H1 (cell line): ENCODE data around the gene DLGAP3.

Experiments
- ATF3 ChIP-seq: IDR thresholded peaks from 2 replicates; pipeline ENCODE4 v1.6.1; 2011; ENCODE audit warnings: low read depth, mild to moderate bottlenecking, low read length; ENCODE audit not compliant: insufficient read depth
- BCL11A ChIP-seq, 2 experiments: IDR thresholded peaks; one replicate each; pipeline ENCODE4 v1.6.1; 2011; ENCODE audit warnings: low read depth in 2 of 2, low read length in 2 of 2, mild to moderate bottlenecking in 2 of 2
- CHD1 ChIP-seq: IDR thresholded peaks from 2 replicates; pipeline ENCODE4 v1.6.1; 2012; ENCODE audit warnings: low read depth, low read length, improper control_type of control experiment
- CHD2 ChIP-seq: IDR thresholded peaks from 2 replicates; pipeline ENCODE4 v1.6.1; 2012; ENCODE audit warnings: low read length, improper control_type of control experiment
- EP300 ChIP-seq, 2 experiments: IDR thresholded peaks; 1 replicate in 1 of 2; 2 replicates in 1 of 2; pipeline ENCODE4 v1.6.1; 2011 to 2012; ENCODE audit warnings: low read depth in 2 of 2, low read length in 2 of 2, mild to moderate bottlenecking in 2 of 2, borderline replicate concordance in 1 of 2, inconsistent platforms in 1 of 2, moderate library complexity in 1 of 2
- EZH2 ChIP-seq: fragments of 200-600 bp; sonication (generic); IDR thresholded peaks from 2 replicates; pipeline ENCODE4 v1.7.1; 2012; ENCODE audit warnings: low read depth, mild to moderate bottlenecking, moderate library complexity, low read length, inconsistent platforms; ENCODE audit not compliant: severe bottlenecking
- GTF2F1 ChIP-seq: IDR thresholded peaks from 2 replicates; pipeline ENCODE4 v1.6.1; 2012; ENCODE audit warnings: low read depth, low read length, improper control_type of control experiment, borderline replicate concordance
- JUND ChIP-seq: IDR thresholded peaks from 2 replicates; pipeline ENCODE4 v1.6.1; 2011; ENCODE audit warnings: mild to moderate bottlenecking, improper control_type of control experiment, low read length
- MAFK ChIP-seq: IDR thresholded peaks from 2 replicates; pipeline ENCODE4 v1.6.1; 2012; ENCODE audit warnings: low read depth, mild to moderate bottlenecking, improper control_type of control experiment, low read length
- POLR2A ChIP-seq, 2 experiments: IDR thresholded peaks; 1 replicate in 1 of 2; 2 replicates in 1 of 2; pipeline ENCODE4 v1.6.1; 2011; ENCODE audit warnings: low read depth in 2 of 2, low read length in 2 of 2, mild to moderate bottlenecking in 2 of 2; ENCODE audit errors: control extremely low read depth in 1 of 2
- POLR2AphosphoS5 ChIP-seq: IDR thresholded peaks from 2 replicates; pipeline ENCODE4 v1.6.1; 2011; ENCODE audit warnings: low read depth, low read length
- RAD21 ChIP-seq, 2 experiments: IDR thresholded peaks in 1 of 2; conservative IDR thresholded peaks in 1 of 2; 2 replicates each; pipeline ENCODE4 v1.6.1; 2011; ENCODE audit warnings: low read depth in 2 of 2, low read length in 2 of 2, improper control_type of control experiment in 1 of 2, inconsistent platforms in 1 of 2, mild to moderate bottlenecking in 1 of 2, moderate library complexity in 1 of 2
- RFX5 ChIP-seq: IDR thresholded peaks from 2 replicates; pipeline ENCODE4 v1.6.1; 2011; ENCODE audit warnings: low read depth, low read length, improper control_type of control experiment, borderline replicate concordance
- TF ChIP-seq, protein P1 (sequence below), 3 experiments: IDR thresholded peaks; 1 replicate in 2 of 3; 2 replicates in 1 of 3; pipeline versions ENCODE4 v1.5.1 to v1.6.1; 2011; ENCODE audit warnings: low read length in 3 of 3, mild to moderate bottlenecking in 3 of 3, inconsistent platforms in 2 of 3, low read depth in 1 of 3, moderate library complexity in 1 of 3; ENCODE audit not compliant: insufficient read depth in 1 of 3; ENCODE audit errors: control extremely low read depth in 1 of 3

DNA sequence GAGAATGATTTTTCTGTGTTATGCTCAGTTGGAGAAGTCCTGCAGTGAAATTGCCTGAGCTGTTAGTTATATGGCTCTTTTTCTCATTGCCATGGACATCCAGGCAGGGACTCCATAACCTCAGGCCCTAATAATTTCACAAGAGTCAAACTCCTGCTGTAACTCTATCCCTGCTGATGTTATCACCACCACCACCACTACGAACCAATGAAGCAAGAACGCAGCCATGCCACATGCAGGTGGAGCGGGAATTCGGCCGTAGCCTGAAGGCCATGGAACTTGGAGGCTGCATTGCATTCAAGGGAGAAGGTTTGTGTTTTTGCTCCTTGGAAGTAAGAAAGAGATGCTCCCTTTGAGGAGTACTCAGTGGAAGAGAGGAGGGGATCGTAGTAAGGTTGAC is 16.8 kb upstream of the DLGAP3 start:
- TF ChIP-seq BCL11A (IDR thresholded peaks at IDR 0.05; ENCODE audit: low read depth in 2 of 2, low read length in 2 of 2) (no peak), RAD21 (IDR thresholded peaks at IDR 0.05 in 1 of 2, conservative IDR thresholded peaks at IDR 0.05 in 1 of 2; ENCODE audit: low read depth in 2 of 2, low read length in 2 of 2) (no peak), CHD1 (no peak), EZH2 (no peak), MAFK (no peak), ATF3 (no peak), POLR2A (IDR thresholded peaks at IDR 0.05; ENCODE audit: control extremely low read depth in 1 of 2, low read depth in 2 of 2, low read length in 2 of 2) (no peak), POLR2AphosphoS5 (no peak), JUND (no peak), GTF2F1 (no peak), CHD2 (no peak), EP300 (IDR thresholded peaks at IDR 0.05; ENCODE audit: borderline replicate concordance in 1 of 2, low read depth in 2 of 2, low read length in 2 of 2) (no peak), RFX5 (no peak)
- TF ChIP-seq, protein P1, sequence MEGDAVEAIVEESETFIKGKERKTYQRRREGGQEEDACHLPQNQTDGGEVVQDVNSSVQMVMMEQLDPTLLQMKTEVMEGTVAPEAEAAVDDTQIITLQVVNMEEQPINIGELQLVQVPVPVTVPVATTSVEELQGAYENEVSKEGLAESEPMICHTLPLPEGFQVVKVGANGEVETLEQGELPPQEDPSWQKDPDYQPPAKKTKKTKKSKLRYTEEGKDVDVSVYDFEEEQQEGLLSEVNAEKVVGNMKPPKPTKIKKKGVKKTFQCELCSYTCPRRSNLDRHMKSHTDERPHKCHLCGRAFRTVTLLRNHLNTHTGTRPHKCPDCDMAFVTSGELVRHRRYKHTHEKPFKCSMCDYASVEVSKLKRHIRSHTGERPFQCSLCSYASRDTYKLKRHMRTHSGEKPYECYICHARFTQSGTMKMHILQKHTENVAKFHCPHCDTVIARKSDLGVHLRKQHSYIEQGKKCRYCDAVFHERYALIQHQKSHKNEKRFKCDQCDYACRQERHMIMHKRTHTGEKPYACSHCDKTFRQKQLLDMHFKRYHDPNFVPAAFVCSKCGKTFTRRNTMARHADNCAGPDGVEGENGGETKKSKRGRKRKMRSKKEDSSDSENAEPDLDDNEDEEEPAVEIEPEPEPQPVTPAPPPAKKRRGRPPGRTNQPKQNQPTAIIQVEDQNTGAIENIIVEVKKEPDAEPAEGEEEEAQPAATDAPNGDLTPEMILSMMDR (IDR thresholded peaks at IDR 0.05; ENCODE audit: control extremely low read depth in 1 of 3, insufficient read depth in 1 of 3, low read depth in 1 of 3, low read length in 3 of 3), result no peak
